Measurements from ENCODE around the gene ZBTB20.

The ZBTB20 gene

DNA sequence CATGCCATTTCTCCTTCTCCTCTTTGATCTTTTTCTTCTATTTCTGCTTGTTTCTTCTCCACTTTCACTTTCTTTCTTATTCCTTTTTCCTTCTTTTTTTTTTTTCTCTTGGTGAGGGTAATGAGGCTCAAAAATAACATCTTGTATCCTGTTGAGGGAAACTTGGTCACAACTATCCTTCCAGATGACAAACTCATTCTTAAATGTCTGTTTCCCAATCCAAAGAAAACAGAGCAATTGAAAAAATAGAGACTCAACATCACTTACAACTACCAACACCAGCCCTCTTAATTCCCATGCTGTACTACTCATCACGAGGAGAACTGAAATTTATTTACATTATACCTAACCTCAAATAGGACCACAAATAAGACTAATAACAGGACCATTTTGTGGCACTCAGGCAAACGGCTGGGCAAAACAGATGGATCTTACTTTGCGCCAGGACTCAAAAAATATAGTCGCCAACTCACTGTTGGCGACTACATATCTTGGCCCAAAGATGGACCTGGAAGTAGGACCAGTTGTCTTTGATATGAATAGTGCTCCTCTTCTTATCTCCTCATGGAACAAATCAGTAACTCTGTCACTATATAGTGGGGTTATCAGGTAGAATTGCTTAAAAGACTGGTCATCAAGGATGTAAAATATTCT is 343.9 kb downstream of the ZBTB20 start:
- no peak overlapping the region for H3K4me3 Mint-ChIP-seq
- peaks cover 27% of the 10 kb centered on the region for H3K4me1 Mint-ChIP-seq
- H3K27ac Mint-ChIP-seq: peak overlapping the region; percentile 33
- H3K27me3 Mint-ChIP-seq: no peaks in the 10 kb centered on the region
- no peaks in the 10 kb centered on the region for H3K9me3 Mint-ChIP-seq
- peaks cover 8% of the 10 kb centered on the region for H3K36me3 Mint-ChIP-seq

DNA sequence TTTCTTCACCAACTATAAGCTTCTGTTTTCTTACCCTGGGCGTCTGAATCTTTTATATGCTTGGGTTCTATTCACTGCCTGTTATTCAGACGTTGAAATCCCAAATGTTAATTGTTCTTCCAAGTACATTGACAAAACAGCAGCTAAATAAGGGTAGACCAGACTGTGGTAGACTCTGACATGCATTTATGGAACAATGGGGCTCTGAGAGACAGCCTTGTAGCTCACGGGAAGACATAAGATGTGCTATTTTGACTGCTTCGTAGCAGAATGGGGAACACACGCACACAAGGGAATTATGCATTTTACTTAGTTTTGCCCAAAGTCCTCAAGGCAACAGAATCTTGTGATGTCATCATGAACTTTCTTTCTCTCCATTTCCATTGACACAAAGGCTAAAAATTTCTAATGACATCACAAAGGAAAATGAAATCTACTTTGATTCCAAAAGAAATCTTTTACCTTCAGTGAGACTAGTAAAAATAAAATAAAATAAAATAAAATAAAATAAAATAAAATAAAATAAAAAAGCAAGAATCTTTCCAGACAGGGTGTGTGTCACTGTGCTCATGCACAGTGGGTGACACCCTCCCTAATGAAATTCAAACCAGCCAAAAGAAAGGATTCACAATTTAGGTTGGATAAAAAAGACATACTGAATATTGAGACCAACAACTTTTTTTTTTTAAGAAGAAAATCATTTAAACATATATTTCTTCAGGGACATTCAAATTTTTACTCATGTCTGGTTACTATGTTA is 346.6 kb downstream of the ZBTB20 start:
- Mint-ChIP-seq H3K36me3 (peaks cover 16% of the 10 kb centered on the region), H3K4me1 (peaks cover 38% of the 10 kb centered on the region), H3K27me3 (no peaks in the 10 kb centered on the region), H3K9me3 (no peaks in the 10 kb centered on the region), H3K27ac (no peak overlapping the region), H3K4me3 (no peak overlapping the region)

DNA sequence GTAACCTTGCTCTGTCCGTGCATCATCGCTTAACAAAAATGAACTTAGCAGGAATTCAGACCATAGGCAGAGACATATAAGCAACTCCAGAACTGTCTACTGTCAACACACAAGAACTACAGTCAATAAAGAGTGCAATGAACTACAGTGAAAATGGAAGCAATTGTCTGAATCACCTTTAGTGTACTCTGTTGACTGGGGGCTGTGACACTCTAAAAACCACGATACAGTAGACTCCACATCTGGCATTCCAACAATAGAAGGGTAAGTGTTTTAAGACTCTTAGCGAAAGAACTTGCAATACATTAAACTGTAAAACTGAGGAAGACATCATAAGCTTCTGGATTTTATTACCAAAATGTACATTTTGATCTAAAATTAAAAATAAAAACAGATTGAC is 347.3 kb downstream of the ZBTB20 start:
- H3K27ac Mint-ChIP-seq: no peak overlapping the region
- no peaks in the 10 kb centered on the region for H3K9me3 Mint-ChIP-seq
- H3K27me3 Mint-ChIP-seq: no peaks in the 10 kb centered on the region
- no peak overlapping the region for H3K4me3 Mint-ChIP-seq
- H3K36me3 Mint-ChIP-seq: peaks cover 16% of the 10 kb centered on the region
- peaks cover 33% of the 10 kb centered on the region for H3K4me1 Mint-ChIP-seq

DNA sequence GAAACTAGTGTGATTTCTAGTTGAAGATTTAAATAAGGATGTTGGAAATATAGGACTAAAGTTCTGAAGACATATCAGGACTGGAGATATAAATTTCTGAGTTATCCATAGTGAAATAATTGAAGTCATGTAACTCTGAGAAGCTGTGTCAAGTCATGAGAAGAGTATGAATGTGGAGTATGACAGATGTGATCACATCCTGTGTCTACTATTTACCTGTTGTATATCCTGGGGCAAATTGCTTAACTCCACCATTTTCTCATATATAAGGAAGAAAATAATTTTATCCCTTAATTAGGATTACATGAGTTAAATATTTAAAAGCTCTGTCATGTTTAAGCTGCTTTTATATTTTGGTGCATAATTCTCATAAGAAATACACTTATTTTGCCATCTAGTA is 350.3 kb downstream of the ZBTB20 start:
- Mint-ChIP-seq H3K4me3 (no peak overlapping the region), H3K36me3 (peaks cover 17% of the 10 kb centered on the region), H3K27ac (no peak overlapping the region), H3K4me1 (peaks cover 16% of the 10 kb centered on the region), H3K9me3 (no peaks in the 10 kb centered on the region), H3K27me3 (no peaks in the 10 kb centered on the region)

DNA sequence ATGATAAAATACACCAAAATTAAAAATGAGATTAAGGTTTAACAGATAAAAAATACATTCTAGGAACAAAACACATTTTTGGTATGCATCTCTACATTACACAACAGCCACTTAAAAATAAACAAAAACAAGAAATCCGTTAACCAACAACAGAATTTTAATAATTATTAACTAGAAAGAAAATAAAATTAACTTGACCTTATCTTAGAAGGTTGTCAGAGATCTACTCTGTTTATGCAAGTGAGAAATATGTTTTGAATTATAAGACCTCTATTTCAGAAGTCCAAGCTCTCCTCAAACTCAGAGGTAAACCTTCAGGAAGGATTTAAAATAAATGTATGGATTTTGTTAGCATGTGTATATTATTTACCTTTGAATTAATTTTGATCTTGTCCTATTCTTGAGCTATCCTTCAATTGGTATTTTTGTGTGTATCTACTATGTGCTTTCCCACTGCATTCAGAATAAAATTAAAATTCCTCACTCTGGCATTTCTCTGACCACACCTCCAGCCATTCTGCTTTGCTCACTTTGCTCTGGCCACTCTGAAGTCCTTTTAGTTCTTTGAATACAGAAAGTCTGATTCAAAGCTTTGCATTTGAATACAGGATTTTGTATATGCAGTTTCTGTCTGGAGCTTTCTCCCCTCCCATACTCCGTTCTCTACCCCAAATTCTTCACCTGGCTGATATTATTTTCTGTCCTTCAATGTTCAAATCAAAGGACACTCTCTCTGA is 352.0 kb downstream of the ZBTB20 start:
- Mint-ChIP-seq H3K9me3 (no peaks in the 10 kb centered on the region), H3K4me3 (no peak overlapping the region), H3K27me3 (no peaks in the 10 kb centered on the region), H3K27ac (peak overlapping the region; percentile 0), H3K4me1 (peaks cover 22% of the 10 kb centered on the region), H3K36me3 (peaks cover 18% of the 10 kb centered on the region)

DNA sequence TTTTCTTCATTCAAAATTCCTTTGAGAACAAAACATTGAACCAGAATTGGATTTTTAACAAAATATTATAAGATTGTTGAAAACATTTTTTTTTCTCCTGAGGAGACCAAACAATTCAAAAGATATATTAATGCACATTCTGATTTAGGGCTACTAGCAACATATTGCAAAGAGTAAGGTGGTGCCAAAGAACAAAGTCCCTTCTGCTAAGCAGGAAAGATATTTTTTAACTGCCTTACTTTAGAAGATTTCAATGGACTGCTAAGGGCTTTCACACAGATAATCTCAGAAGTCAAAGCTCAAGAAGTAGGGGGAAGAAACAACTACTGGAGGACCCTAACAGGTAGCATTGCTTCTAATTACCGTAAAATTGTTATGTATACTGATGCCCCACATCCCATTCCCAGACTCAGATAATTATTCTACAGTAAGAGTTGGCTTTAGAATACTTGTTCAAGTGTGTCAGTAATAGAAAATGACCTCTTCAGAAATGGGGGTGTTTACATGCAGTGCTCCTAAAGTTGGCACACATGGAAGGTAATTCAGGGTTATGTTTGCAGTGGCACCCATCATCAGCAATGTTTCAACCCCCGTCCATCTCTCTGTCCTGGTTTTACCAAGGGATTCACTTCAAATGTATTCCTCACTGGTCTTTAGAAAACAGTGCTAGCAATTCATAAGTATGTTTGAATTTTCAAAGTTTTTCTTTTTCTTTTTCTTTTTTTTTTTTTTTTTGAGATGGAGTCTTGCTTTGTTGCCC is 354.7 kb downstream of the ZBTB20 start:
- Mint-ChIP-seq H3K4me1 (peaks cover 31% of the 10 kb centered on the region), H3K4me3 (no peak overlapping the region), H3K27ac (no peak overlapping the region), H3K36me3 (peaks cover 27% of the 10 kb centered on the region), H3K27me3 (no peaks in the 10 kb centered on the region), H3K9me3 (peaks cover 15% of the 10 kb centered on the region)

DNA sequence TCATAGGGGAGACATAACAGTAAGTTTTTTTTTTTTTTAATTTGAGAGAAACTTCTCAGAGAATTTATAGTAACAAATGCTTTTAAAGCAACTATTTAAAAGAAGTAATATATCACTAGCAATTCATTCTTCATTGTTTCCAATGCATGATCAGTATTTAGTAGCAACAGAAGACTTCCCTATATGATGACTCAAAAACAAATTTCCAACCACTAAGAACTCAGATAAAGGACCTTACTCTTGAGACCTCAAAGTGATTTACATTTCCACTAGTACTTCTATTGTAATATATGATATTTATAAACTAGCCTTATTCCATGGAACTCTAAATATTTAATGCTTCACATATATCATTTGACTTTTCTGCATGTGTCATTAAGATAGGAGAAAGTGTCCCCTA is 356.3 kb downstream of the ZBTB20 start:
- Mint-ChIP-seq H3K36me3 (peaks cover 18% of the 10 kb centered on the region), H3K4me3 (no peak overlapping the region), H3K9me3 (peaks cover 15% of the 10 kb centered on the region), H3K27ac (peak overlapping the region; percentile 41), H3K27me3 (no peaks in the 10 kb centered on the region), H3K4me1 (peaks cover 23% of the 10 kb centered on the region)

DNA sequence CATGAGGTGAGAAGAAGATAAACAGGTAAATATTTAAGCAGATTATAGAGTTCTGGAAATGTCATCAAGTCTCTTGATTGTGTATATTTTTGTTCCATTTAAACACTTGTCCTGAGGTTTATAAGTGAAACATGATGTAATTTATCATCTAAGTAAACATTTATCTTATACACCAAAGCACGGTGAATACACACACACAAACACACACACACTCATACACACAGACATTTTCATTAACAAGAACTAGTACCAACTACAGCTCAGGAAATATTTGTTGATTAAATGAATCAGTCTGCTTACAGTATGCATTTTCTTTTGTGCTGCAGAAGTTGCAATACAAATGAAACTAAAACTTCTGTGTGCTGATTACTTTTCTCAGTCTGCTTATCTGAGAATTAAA is 357.3 kb downstream of the ZBTB20 start:
- H3K27ac Mint-ChIP-seq: no peak overlapping the region
- peaks cover 21% of the 10 kb centered on the region for H3K36me3 Mint-ChIP-seq
- no peaks in the 10 kb centered on the region for H3K27me3 Mint-ChIP-seq
- H3K9me3 Mint-ChIP-seq: peaks cover 15% of the 10 kb centered on the region
- H3K4me3 Mint-ChIP-seq: no peak overlapping the region
- H3K4me1 Mint-ChIP-seq: peaks cover 22% of the 10 kb centered on the region

DNA sequence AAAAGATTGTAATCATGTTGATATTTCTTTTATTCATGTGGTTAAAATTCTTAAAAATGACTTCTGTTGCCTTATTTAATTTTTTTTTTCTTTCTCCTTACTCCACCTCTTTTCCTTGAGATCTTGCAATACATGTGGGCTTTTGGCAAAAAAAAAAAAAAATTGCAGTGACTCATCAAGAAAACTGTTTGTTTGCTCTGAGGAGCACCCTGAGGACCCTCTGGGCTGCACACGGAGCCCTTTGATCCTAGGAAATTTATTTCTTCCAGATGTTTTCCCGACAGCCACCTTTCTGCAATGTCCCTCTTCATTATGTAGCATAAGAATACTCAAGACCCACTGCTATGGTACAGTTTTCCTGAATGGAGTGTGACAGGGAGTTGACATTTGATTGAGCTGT is 371.7 kb downstream of the ZBTB20 start:
- Mint-ChIP-seq H3K27ac (no peak overlapping the region), H3K36me3 (peaks cover 42% of the 10 kb centered on the region), H3K4me3 (no peak overlapping the region), H3K27me3 (no peaks in the 10 kb centered on the region), H3K4me1 (no peaks in the 10 kb centered on the region), H3K9me3 (peaks cover 9% of the 10 kb centered on the region)

DNA sequence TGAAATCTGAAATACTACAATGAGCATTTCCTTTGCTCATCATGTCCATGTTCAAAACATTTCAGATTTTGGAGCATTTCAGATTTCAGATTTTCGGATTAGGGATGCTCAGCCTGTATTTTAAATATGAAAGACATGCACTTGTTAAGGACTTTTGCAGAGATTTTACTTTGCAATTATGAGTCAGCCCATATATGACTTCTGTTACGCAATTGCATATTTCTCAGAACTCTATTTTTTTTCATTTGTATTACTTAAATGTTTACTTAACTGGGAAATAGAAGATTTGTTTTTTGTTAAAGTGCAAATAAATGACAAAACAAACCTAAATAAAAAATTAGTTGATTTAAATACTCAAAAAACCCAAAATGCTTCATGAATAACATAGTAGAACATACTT is 376.2 kb downstream of the ZBTB20 start:
- Mint-ChIP-seq H3K4me3 (no peak overlapping the region), H3K9me3 (peaks cover 6% of the 10 kb centered on the region), H3K4me1 (peaks cover 16% of the 10 kb centered on the region), H3K27me3 (no peaks in the 10 kb centered on the region), H3K36me3 (peaks cover 31% of the 10 kb centered on the region), H3K27ac (no peak overlapping the region)

DNA sequence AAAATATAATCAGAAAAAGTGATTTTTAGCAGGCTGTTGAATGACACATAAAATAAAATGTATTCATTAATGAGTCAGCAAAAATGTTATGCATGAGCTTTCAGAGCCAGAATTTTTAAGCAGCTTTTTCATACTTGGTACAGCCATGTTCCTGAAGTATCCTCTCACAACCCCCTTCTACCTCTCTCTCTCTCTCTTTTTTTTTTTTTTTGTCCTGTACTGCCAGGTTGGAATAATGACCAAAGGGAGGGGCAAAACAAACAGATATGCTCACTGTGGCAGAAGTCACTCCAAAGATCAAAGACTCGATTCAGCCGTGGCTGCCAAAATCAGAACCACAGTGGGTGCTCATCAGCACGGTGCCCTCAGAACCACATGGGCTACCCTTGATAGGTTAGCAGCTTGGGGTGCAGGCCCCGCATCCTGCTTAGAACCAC is 383.0 kb downstream of the ZBTB20 start:
- Mint-ChIP-seq H3K27me3 (no peaks in the 10 kb centered on the region), H3K36me3 (peaks cover 4% of the 10 kb centered on the region), H3K4me1 (peaks cover 23% of the 10 kb centered on the region), H3K27ac (peak overlapping the region; percentile 17), H3K4me3 (no peak overlapping the region), H3K9me3 (no peaks in the 10 kb centered on the region)

DNA sequence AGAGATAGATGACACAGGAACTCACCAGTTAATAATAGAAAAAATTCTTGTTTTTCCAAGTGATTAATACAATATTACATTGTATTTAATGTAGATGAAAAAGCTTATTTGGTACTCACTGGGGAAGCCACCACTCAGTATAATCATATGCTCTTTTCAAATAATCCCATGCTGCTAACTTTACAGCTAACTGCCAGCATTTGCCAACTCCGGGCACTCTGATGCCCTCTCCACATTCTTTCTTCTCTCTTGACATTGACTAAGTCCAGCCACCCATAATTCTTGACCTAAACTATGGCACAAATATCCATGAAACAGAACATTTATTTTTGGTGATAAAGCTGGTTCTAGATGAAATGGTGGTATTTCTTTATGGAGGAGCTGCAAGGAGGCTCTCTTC is 384.9 kb downstream of the ZBTB20 start:
- peaks cover 10% of the 10 kb centered on the region for H3K4me1 Mint-ChIP-seq
- no peaks in the 10 kb centered on the region for H3K9me3 Mint-ChIP-seq
- H3K27ac Mint-ChIP-seq: no peak overlapping the region
- no peaks in the 10 kb centered on the region for H3K27me3 Mint-ChIP-seq
- H3K4me3 Mint-ChIP-seq: no peak overlapping the region
- peaks cover 2% of the 10 kb centered on the region for H3K36me3 Mint-ChIP-seq

DNA sequence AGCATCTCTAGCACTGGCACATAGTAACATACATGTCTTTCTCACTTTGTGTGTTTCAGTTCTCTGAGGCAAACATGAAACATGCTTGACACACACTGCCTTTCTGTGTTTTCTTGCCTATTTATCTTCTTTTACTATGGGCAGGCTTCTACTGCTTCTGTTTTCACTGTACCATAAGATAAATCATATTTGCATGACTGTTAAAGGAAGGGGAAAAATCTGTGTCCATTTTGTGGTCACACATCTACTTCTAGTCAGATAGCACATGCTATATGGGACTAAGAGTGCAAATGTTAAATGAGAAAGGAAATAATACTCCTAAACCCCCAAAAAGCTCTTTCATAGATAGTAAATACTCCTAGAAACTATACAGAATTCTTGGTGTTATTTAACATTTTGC is 386.4 kb downstream of the ZBTB20 start:
- Mint-ChIP-seq H3K9me3 (no peaks in the 10 kb centered on the region), H3K4me1 (peaks cover 10% of the 10 kb centered on the region), H3K27ac (no peak overlapping the region), H3K4me3 (no peak overlapping the region), H3K27me3 (no peaks in the 10 kb centered on the region), H3K36me3 (peaks cover 2% of the 10 kb centered on the region)

DNA sequence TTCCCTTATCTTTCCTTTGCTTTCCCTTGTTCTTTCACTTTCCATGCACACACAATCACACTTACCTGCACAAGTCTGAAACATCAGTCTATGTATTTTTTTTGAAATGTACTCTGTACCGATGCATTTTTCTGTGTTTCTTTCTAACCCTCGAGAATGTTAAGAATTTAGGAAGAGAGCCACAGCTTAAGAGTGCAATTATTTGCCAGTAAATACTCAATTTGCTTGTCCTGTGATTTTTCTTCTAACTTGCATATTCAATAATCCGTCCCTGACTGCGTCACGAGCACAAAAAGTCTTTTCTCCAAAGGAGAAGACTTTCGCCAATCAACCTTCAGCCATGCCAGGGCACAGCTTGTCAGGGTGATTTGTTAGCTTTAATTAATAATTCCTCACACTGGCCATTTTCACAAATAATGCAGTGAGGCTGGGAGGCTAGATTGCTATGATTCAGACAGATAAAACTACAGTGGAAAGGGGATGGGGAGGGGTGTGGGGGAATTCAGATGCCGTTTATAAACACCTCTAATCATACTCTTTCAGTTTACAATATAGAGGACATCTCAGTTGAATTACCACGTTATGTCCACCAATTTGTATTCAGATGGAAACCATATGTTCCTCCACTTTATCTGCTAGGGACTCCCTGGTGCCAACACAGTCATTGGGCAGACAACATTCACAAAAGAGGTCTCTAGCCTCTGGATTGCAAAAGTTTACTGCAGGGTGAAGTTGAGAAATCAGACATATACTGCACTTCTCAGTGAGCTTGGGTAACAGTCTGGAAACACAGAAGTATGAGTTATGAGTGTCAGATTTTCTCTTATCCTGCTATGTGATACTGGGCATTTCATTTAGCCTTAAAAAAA is 388.0 kb downstream of the ZBTB20 start:
- Mint-ChIP-seq H3K4me3 (no peak overlapping the region), H3K27me3 (no peaks in the 10 kb centered on the region), H3K36me3 (peaks cover 2% of the 10 kb centered on the region), H3K27ac (no peak overlapping the region), H3K4me1 (peaks cover 5% of the 10 kb centered on the region), H3K9me3 (no peaks in the 10 kb centered on the region)
